MM.1S (cell line): ENCODE measurements around the gene ELOB.

Experiments used
- DNase-seq: peaks from one replicate; pipeline ENCODE4 v3.0.0-alpha.2; 2015
- H2AFZ ChIP-seq: fragments of 300-600 bp; sonication (generic); 2 replicates; pipeline ENCODE4 v1.6.0; 2016; ENCODE audit warnings: antibody characterized with exemption, low read length
- H3F3A ChIP-seq: fragments of 300-600 bp; sonication (generic); 2 replicates; pipeline ENCODE4 v1.6.1; 2016; ENCODE audit warnings: mild to moderate bottlenecking, antibody characterized with exemption, low read length, moderate library complexity, mixed read lengths; ENCODE audit not compliant: insufficient read depth
- H3K27ac ChIP-seq: fragments of 300-600 bp; sonication (generic); 2 replicates; pipeline ENCODE4 v1.5.1; 2016; ENCODE audit warnings: mild to moderate bottlenecking, low read length
- H3K27me3 ChIP-seq: fragments of 300-600 bp; sonication (generic); replicated peaks from 2 replicates; pipeline ENCODE4 v1.6.0; 2016; ENCODE audit warnings: low read length; ENCODE audit not compliant: insufficient read depth
- H3K36me3 ChIP-seq: fragments of 300-600 bp; sonication (generic); replicated peaks from 2 replicates; pipeline ENCODE4 v1.6.1; 2016; ENCODE audit warnings: mild to moderate bottlenecking, low read length, mixed read lengths; ENCODE audit not compliant: insufficient read depth
- H3K4me1 ChIP-seq: fragments of 300-600 bp; sonication (generic); 2 replicates; pipeline ENCODE4 v1.6.1; 2016; ENCODE audit warnings: low read length, mixed read lengths
- H3K4me2 ChIP-seq: fragments of 300-600 bp; sonication (generic); 2 replicates; pipeline ENCODE4 v1.6.0; 2016; ENCODE audit warnings: low read depth, low read length
- H3K4me3 ChIP-seq: fragments of 300-600 bp; sonication (generic); 2 replicates; pipeline ENCODE4 v1.5.1; 2016; ENCODE audit warnings: low read length, mixed read lengths
- H3K79me2 ChIP-seq: fragments of 300-600 bp; sonication (generic); 2 replicates; pipeline ENCODE4 v1.6.1; 2016; ENCODE audit warnings: mixed run types, low read length, mixed read lengths
- H3K9ac ChIP-seq: fragments of 300-600 bp; sonication (generic); 2 replicates; pipeline ENCODE4 v1.6.1; 2016; ENCODE audit warnings: low read length, mixed read lengths
- H3K9me2 ChIP-seq: fragments of 300-600 bp; sonication (generic); replicated peaks from 2 replicates; pipeline ENCODE4 v1.6.1; 2016; ENCODE audit warnings: mild to moderate bottlenecking, low read length, mixed read lengths; ENCODE audit not compliant: insufficient read depth
- H3K9me3 ChIP-seq: fragments of 300-600 bp; sonication (generic); replicated peaks from 2 replicates; pipeline ENCODE4 v1.6.1; 2016; ENCODE audit warnings: mild to moderate bottlenecking, low read length, mixed read lengths; ENCODE audit not compliant: insufficient read depth
- H4K20me1 ChIP-seq: fragments of 300-600 bp; sonication (generic); 2 replicates; pipeline ENCODE4 v1.6.1; 2016; ENCODE audit warnings: mild to moderate bottlenecking, low read length, moderate library complexity, mixed read lengths; ENCODE audit not compliant: insufficient read depth
- CTCF ChIP-seq: fragments of 300-600 bp; sonication (generic); IDR thresholded peaks from 2 replicates; pipeline ENCODE4 v1.5.1; 2016; ENCODE audit warnings: antibody characterized with exemption, low read length, mixed read lengths
- EZH2 ChIP-seq: fragments of 300-600 bp; sonication (generic); optimal IDR thresholded peaks from 2 replicates; pipeline ENCODE3; 2017; ENCODE audit warnings: low read depth, mild to moderate bottlenecking, antibody characterized with exemption, low read length, mixed read lengths
- EZH2phosphoT487 ChIP-seq: fragments of 300-600 bp; sonication (generic); IDR thresholded peaks from 2 replicates; pipeline ENCODE4 v1.6.1; 2018; ENCODE audit warnings: antibody characterized with exemption, low read length

The ELOB gene

GRCh38 chr16:2809149-2809760, 32.2 kb upstream of the ELOB start:
- H3K9me3 ChIP-seq: no peaks in the 10 kb centered on the region
- H3K27me3 ChIP-seq: peaks cover 94% of the 10 kb centered on the region
- no peaks in the 10 kb centered on the region for H3K36me3 ChIP-seq
- TF ChIP-seq EZH2 (no peak), EZH2phosphoT487 (no peak), CTCF (no peak)
- no peak overlapping the region for H3K4me3 ChIP-seq
- no peak overlapping the region for H3K27ac ChIP-seq
- no peak overlapping the region for H3K4me2 ChIP-seq
- no peaks in the 10 kb centered on the region for H3F3A ChIP-seq
- no peaks in the 10 kb centered on the region for H4K20me1 ChIP-seq
- H2AFZ ChIP-seq: no peak overlapping the region
- H3K9me2 ChIP-seq: no peaks in the 10 kb centered on the region
- H3K9ac ChIP-seq: no peak overlapping the region
- no peaks in the 10 kb centered on the region for H3K4me1 ChIP-seq
- no peaks in the 10 kb centered on the region for H3K79me2 ChIP-seq
- DNase-seq: no peak

- TF ChIP-seq EZH2 (no peak), EZH2phosphoT487 (no peak), CTCF (no peak)
- Histone ChIP-seq H3K27me3 (peaks cover 96% of the 10 kb centered on the region), H2AFZ (no peak overlapping the region), H3K9me3 (no peaks in the 10 kb centered on the region), H3F3A (no peaks in the 10 kb centered on the region), H3K4me2 (no peak overlapping the region), H3K79me2 (no peaks in the 10 kb centered on the region), H3K9ac (no peak overlapping the region), H4K20me1 (no peaks in the 10 kb centered on the region), H3K27ac (no peak overlapping the region), H3K4me3 (no peak overlapping the region), H3K36me3 (no peaks in the 10 kb centered on the region), H3K4me1 (no peaks in the 10 kb centered on the region), H3K9me2 (no peaks in the 10 kb centered on the region)
- DNase-seq: no peak
These were observed 31.1 kb upstream of the ELOB start for GRCh38 chr16:2808181-2808580.

GRCh38 chr16:2806286-2806685, 29.2 kb upstream of the ELOB start:
- Histone ChIP-seq H2AFZ (no peak overlapping the region), H3K27ac (no peak overlapping the region), H3K4me3 (no peak overlapping the region), H3K4me1 (no peaks in the 10 kb centered on the region), H4K20me1 (no peaks in the 10 kb centered on the region), H3K27me3 (peaks cover 84% of the 10 kb centered on the region), H3K9me2 (no peaks in the 10 kb centered on the region), H3F3A (no peaks in the 10 kb centered on the region), H3K9ac (no peak overlapping the region), H3K36me3 (no peaks in the 10 kb centered on the region), H3K9me3 (no peaks in the 10 kb centered on the region), H3K79me2 (no peaks in the 10 kb centered on the region), H3K4me2 (no peak overlapping the region)
- no peak for DNase-seq
- TF ChIP-seq CTCF (no peak), EZH2 (no peak), EZH2phosphoT487 (no peak)
